Spinal cord (tissue), 10 donors: Measurements from ENCODE around the gene TNNI2. TPM values are rescaled to one million over a fixed set of nuclear protein-coding genes. Genes with fewer than 3 reads are reported as not detected.
A peak's percentile ranks its signal among the peaks of the same experiment; 100 is the strongest.
"Not testable (repeated sequence)": the region's sequence is repeated elsewhere in the genome, so short reads cannot be mapped to it uniquely, and the experiment has no call there.

Experiments used
- DNase-seq, 6 donors: peaks; one replicate each; pipeline versions ENCODE4 v3.0.0 to v3.0.0-alpha.2; 2013 to 2015; ENCODE audit warnings: low spot score in 6 of 6, low read depth in 4 of 6
- H3K27ac ChIP-seq: one replicate; pipeline ENCODE4 v1.5.1; 2013; ENCODE audit warnings: low read depth, low read length, control low read depth
- H3K27me3 ChIP-seq: one replicate; pipeline ENCODE4 v1.6.1; 2013; ENCODE audit warnings: low read length; ENCODE audit not compliant: control insufficient read depth, insufficient read depth
- H3K36me3 ChIP-seq: one replicate; pipeline ENCODE4 v1.6.1; 2013; ENCODE audit warnings: low read length; ENCODE audit not compliant: control insufficient read depth, insufficient read depth
- H3K4me1 ChIP-seq: one replicate; pipeline ENCODE4 v1.6.1; 2013; ENCODE audit warnings: low read length; ENCODE audit not compliant: control insufficient read depth, insufficient read depth
- H3K4me3 ChIP-seq: one replicate; pipeline ENCODE4 v1.5.1; 2013; ENCODE audit warnings: low read depth, low read length, control low read depth
- H3K9me3 ChIP-seq: one replicate; pipeline ENCODE4 v1.6.1; 2013; ENCODE audit warnings: low read length; ENCODE audit not compliant: control insufficient read depth, insufficient read depth
- WGBS: methylation state at CpG from one replicate; pipeline ENCODE4 v1.1.5; 2013; ENCODE audit warnings: missing lambda C conversion rate; ENCODE audit not compliant: insufficient coverage; 5-methylcytosine and 5-hydroxymethylcytosine counted together
- polyA plus RNA-seq, 2 donors: library from polyadenylated mRNA; unstranded; fragments of 120-200 nt; gene quantifications; one replicate each; pipeline ENCODE4 v1.2.1, GENCODE V29; 2013; ENCODE audit not compliant: insufficient read length in 2 of 2
- total RNA-seq, 2 donors: library from RNA; depleted of rRNA in 1 of 2; stranded (reverse); fragments of 120-200 nt in 1 of 2; fragments of >200 nt in 1 of 2; gene quantifications; one replicate each; pipeline versions ENCODE4 v1.2.3 to v1.2.4, GENCODE V29; 2013 to 2014
- donor health status: healthy.

TNNI2 gene
- total and polyA plus RNA-seq, 4 donors: 0.35 to 9.4 (median 1.4) TPM

DNA sequence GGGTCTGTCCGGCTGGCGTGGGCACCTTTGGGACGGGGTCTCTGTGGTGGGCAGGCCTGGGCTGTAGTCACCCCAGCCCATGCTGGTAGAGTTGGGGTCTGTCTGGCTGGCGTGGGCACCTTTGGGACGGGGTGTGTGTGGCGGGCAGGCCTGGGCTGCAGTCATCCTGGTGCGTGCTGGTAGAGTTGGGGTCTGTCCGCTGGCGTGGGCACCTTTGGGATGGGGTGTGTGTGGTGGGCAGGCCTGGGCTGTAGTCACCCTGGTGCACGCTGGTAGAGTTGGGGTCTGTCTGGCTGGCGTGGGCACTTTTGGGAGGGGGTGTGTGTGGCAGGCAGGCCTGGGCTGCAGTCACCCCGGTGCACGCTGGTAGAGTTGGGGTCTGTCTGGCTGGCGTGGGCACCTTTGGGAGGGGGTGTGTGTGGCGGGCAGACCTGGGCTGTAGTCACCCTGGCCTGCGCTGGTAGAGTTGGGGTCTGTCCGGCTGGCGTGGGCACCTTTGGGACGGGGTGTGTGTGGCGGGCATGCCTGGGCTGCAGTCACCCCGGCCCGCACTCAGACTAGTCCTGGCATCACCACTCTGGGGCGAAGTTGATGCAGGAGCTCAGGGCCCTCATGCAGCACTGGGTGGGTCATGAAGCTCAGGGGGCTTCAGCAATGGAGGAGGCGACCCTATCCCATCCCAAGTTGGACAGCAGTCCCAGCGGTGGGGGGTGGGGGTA is 33.6 kb downstream of the TNNI2 start:
- H3K9me3 ChIP-seq: no peaks in the 10 kb centered on the region
- WGBS: 95% methylated on average over 22 of the region's 25 CpGs
- no peak for DNase-seq
- H3K36me3 ChIP-seq: no peaks in the 10 kb centered on the region
- peaks cover 14% of the 10 kb centered on the region for H3K27me3 ChIP-seq
- H3K4me3 ChIP-seq: no peak overlapping the region
- peaks cover 30% of the 10 kb centered on the region for H3K4me1 ChIP-seq
- H3K27ac ChIP-seq: peak overlapping the region; percentile 47

DNA sequence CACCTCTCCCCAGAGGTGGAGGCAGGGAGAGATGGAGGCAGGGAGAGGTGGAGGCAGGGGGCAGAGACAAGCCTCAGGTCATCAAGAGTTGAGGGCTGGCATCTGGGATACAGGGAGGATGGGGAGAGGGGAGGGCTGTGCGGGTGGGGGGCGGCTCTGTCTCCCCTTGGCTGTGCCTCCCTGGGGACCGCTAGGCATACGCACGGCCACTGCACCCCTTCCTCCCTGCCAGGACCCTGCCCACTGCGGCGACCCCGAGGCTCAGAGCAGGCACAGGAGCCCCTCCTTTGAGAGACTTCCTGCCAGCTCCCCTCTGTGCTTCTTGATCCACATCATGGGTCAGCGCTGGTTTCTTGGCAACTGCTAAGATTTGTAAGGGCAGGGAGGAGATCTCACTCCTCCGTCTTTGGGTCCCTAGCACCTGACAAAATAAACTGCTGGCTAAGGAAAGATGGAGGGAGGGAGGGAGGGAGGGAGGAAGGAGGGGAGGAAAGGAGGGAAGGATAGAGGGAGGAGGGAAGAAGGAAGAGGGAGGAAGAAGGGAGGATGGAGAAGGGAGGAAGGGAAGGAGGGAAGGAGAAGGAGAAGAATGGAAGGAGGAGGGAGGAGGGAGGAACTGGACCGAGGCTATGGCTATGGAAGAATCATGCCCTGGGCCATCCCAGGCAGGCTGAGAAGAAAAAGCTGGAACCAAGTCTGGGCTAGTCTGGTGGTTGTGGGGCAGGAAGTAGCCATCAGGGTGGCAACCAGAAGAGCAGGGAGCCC is 34.4 kb downstream of the TNNI2 start:
- H3K4me1 ChIP-seq: peaks cover 30% of the 10 kb centered on the region
- WGBS: 14% methylated on average over 9 of the region's 11 CpGs
- H3K36me3 ChIP-seq: no peaks in the 10 kb centered on the region
- no peaks in the 10 kb centered on the region for H3K9me3 ChIP-seq
- DNase-seq: peak in 4 of 6 donors; percentile 12 to 83 (median 38)
- no peak overlapping the region for H3K4me3 ChIP-seq
- H3K27ac ChIP-seq: peak overlapping the region; percentile 61
- H3K27me3 ChIP-seq: peaks cover 14% of the 10 kb centered on the region

DNA sequence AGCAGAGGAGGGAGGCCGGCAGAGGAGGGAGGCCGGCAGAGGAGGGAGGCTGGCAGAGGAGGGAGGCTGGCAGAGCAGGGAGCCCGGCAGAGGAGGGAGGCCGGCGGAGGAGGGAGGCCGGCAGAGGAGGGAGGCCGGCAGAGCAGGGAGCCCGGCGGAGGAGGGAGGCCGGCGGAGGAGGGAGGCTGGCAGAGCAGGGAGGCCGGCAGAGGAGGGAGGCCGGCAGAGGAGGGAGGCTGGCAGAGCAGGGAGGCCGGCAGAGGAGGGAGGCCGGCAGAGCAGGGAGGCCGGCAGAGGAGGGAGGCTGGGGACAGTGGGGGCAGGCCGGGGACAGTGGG is 35.0 kb downstream of the TNNI2 start:
- not testable (repeated sequence) for H3K9me3 ChIP-seq, DNase-seq, H3K4me3 ChIP-seq, H3K36me3 ChIP-seq
- H3K27me3 ChIP-seq: peaks cover 13% of the 10 kb centered on the region
- WGBS: 91% methylated on average over 14 of the region's 17 CpGs
- peak overlapping the region; percentile 61 for H3K27ac ChIP-seq
- H3K4me1 ChIP-seq: peaks cover 30% of the 10 kb centered on the region

DNA sequence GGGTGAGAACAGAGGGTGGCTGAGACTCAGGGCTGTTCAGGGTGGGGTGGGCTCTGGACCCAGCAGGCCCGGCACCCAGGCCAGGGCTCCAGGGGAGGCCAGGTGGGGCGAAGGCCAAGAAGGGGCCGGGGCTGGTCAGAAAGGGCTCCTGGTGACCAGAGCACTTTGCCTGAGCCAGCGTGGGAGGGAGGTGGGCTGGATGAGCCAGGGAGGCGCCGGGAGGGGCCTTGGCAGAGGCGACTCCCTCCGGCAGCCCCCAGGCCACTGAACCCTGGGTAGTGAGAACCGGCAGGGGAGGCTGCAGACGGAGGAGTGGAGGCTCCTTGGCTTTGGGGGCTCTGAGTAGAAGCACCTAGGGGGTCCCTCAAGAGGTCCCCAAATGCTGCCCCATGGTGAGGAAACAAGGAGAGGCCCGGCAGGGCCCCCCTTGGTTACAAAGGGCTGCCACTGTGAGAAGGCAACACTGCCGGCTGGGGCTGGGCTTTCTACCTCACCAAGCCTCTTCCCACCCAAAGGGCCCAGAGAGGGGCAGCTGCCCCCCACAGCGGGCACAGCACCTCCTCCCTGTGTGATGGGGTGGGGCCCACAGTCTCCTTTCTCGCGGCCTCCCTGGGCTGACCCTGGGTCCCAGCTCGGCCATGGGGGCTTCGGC is 35.8 kb downstream of the TNNI2 start:
- H3K27ac ChIP-seq, H3K9me3 ChIP-seq, DNase-seq, H3K36me3 ChIP-seq, H3K4me3 ChIP-seq: not testable (repeated sequence)
- Histone ChIP-seq H3K4me1 (peaks cover 30% of the 10 kb centered on the region), H3K27me3 (peaks cover 11% of the 10 kb centered on the region)
- WGBS: 86% methylated on average over 15 of the region's 17 CpGs

DNA sequence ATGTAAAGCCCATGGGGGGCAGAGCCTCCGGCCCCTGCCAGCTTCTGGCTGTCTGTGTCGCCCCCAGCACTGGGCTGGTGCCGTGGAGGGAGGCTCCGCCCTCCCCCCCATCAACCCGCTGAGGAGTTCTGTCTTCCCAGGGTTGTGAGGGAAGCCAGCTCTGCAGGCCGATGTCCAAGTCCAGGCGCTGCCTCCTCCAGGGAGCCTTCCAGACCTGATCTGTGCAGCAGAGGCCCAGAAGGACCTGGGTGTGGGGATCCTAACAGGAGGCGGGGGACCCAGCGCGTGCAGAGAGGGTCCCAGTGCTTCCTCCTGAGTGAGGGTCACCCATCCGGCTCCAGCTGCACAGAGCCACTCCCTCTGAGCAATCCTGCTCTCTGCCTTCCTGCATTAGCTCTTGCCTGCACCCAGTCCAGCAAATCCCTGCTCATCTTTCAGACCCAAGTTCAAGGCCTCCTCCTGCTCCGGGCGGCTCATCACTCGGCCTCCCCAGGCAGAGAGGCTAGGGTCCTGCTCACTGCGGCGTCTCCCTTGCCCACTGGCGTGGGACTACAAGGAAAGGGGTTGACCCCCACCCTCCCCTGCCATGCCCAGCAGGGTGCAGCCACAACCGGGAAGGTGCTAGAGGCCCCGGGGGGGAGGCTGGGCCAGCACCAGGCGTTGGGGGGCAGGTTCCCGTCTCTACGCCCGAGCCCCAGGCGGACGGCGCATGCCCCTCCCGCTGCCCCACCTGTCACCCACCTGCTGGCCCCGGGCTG is 36.5 kb downstream of the TNNI2 start:
- H3K36me3 ChIP-seq: no peaks in the 10 kb centered on the region
- WGBS: 80% methylated on average over 25 of the region's 28 CpGs
- no peak overlapping the region for H3K4me3 ChIP-seq
- peaks cover 10% of the 10 kb centered on the region for H3K27me3 ChIP-seq
- no peak overlapping the region for H3K27ac ChIP-seq
- H3K4me1 ChIP-seq: peaks cover 34% of the 10 kb centered on the region
- DNase-seq: no peak
- no peaks in the 10 kb centered on the region for H3K9me3 ChIP-seq

DNA sequence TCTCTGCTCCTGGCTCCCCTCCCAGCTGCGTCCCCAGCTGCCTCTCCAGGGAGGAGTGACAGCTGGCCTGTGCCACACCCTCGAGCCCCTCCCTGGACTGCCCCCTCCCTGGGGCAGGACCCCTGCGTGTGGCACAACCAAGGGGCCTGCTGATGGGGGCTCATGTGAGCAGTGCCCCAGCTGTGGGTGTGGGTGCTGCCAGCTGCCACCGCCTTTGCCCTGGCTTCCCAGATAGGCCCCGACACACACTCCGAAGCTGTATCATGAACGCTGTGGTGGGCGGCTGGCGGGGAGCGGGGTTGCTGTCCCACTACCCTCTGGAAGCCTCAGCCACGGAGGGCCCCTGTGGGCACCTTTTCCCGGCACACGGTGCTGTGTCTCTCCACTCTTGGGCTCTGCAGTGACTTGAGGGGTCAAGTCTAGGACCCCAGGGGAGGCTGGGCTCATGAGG is 37.1 kb downstream of the TNNI2 start:
- Histone ChIP-seq H3K27ac (peak overlapping the region; percentile 72), H3K4me1 (peaks cover 35% of the 10 kb centered on the region)
- DNase-seq, H3K36me3 ChIP-seq, H3K27me3 ChIP-seq, H3K9me3 ChIP-seq, H3K4me3 ChIP-seq: not testable (repeated sequence)
- WGBS: 82% methylated on average over 12 of the region's 13 CpGs

DNA sequence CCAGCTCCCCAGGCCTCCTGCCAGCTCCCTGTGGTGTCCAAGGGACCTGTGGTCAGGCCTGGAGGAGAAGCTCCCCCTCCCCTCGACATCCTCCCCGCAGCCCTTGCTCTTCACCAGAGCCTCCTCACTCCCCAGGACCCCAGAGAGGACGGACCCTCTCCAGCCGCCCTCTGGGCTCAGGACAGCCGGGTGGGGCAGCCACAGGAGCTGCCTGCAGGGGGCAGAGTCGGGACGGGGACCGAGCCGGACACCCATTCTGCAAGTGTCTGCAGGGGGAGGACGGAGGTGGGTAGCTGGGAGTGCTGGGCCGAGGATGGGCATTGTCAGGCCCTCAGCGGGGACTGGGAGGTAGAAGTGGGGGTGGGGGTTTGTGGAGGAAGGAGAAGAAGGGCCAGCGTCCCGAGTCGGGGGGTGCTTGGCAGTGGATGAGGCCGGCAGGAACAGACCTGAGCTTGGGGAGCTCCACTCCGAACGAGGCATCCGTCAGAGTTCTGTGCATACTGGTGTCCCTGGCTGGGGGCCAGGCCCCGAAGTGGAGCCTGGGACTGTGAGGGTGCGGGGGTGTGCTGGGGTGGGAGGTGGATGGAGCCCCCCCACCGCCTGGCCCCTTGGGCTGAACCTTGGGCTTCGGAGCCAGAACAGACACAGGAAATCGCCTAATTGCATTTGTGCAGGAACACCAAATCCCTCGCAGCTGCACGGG is 37.7 kb downstream of the TNNI2 start:
- no peaks in the 10 kb centered on the region for H3K36me3 ChIP-seq
- no peak overlapping the region for H3K4me3 ChIP-seq
- peaks cover 33% of the 10 kb centered on the region for H3K4me1 ChIP-seq
- WGBS: 49% methylated on average over 22 of the region's 26 CpGs
- peak overlapping the region; percentile 72 for H3K27ac ChIP-seq
- H3K27me3 ChIP-seq: no peaks in the 10 kb centered on the region
- no peaks in the 10 kb centered on the region for H3K9me3 ChIP-seq
- DNase-seq: peak in 1 of 6 donors; percentile 43

GRCh38 chr11:1877211-1878136 is 38.7 kb downstream of the TNNI2 start:
- Histone ChIP-seq H3K36me3 (no peaks in the 10 kb centered on the region), H3K4me1 (peaks cover 42% of the 10 kb centered on the region), H3K9me3 (no peaks in the 10 kb centered on the region), H3K4me3 (no peak overlapping the region), H3K27me3 (no peaks in the 10 kb centered on the region), H3K27ac (peak overlapping the region; percentile 47)
- 66% methylated on average over 28 of the region's 33 CpGs for WGBS
- no peak for DNase-seq
